PFSK-1 (cell line): ENCODE data around the gene COL19A1.

ENCODE experiments used
- POLR2AphosphoS5 ChIP-seq: IDR thresholded peaks from 2 replicates; pipeline ENCODE4 v1.6.1; 2012; ENCODE audit warnings: low read depth, mild to moderate bottlenecking, control low read depth, low read length, moderate library complexity
- SIN3A ChIP-seq: IDR thresholded peaks from 2 replicates; pipeline ENCODE4 v1.6.1; 2012; ENCODE audit warnings: mild to moderate bottlenecking, low read length, moderate library complexity, borderline replicate concordance; ENCODE audit not compliant: insufficient read depth
- TAF1 ChIP-seq: IDR thresholded peaks from 2 replicates; pipeline ENCODE4 v1.6.1; 2012; ENCODE audit warnings: low read length, control low read depth, borderline replicate concordance; ENCODE audit not compliant: insufficient read depth

- TF ChIP-seq TAF1 (no peak), POLR2AphosphoS5 (no peak), SIN3A (no peak)
Observed at GRCh38 chr6:70082830-70083229, 216.5 kb downstream of the COL19A1 start.
